GM19372 (cell line): ENCODE results near the gene ULK4.
"Not testable (repeated sequence)": the region's sequence is repeated elsewhere in the genome, so short reads cannot be mapped to it uniquely, and the experiment has no call there.

Experiments used
- ATAC-seq: cut with Tn5 transposase; IDR thresholded peaks from one replicate; pipeline ENCODE4 v1.9.1; 2021; ENCODE audit warnings: mild to moderate bottlenecking, low read depth, moderate library complexity; ENCODE audit not compliant: unreplicated experiment

ULK4 gene

DNA sequence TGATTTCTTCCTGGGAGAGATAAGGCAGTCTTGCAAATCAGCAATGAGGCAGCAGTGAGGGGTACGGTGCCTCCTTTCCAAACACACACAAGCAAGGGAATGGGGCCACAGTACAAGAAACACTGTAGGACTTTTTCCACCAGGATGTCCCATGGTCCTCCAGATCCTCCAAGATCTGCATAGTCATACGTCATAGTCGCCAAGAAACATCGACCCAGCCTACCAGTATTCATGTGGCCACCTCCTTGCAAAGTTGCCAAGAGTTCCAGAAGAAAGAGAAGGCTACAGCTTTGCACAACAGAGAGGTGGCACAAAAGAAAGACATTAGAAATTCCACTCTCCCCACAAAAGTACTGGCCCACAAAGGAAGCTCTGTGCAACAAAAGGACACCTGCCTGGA, 504.7 kb downstream of the ULK4 start:
- no peak for ATAC-seq

DNA sequence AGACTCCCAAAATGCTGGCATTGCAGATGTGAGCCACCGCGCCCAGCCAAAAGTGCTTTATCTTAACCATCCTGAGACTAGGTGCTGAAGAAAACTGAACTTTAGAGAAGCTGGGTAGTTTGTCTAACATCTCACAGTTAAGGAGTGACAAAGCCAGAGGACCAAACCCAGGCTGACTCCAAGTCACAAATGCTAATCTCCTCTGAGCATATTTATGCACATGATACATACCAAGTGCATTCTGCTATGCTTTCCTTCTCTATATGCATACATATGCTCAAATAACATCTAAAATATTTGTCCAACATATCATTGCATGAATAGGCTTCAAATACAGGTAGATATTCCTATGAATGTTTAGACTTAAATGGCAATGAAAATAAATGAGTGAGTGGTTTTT, 505.7 kb downstream of the ULK4 start:
- ATAC-seq = no peak

DNA sequence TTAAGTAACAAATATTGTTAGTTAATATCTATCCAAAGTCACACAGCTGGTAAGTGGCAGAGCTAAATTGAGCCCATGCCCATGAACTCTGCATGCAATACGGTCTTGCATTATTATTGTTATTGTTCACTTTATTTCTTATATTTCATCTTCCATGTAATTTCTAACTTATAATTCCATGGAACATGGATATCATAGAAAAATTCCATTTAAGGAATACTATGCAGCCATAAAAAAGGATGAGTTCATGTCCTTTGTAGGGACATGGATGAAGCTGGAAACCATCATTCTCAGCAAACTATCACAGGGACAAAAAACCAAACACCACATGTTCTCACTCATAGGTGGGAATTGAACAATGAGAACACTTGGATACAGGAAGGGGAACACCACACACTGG, 508.3 kb downstream of the ULK4 start:
- ATAC-seq = not testable (repeated sequence)

DNA sequence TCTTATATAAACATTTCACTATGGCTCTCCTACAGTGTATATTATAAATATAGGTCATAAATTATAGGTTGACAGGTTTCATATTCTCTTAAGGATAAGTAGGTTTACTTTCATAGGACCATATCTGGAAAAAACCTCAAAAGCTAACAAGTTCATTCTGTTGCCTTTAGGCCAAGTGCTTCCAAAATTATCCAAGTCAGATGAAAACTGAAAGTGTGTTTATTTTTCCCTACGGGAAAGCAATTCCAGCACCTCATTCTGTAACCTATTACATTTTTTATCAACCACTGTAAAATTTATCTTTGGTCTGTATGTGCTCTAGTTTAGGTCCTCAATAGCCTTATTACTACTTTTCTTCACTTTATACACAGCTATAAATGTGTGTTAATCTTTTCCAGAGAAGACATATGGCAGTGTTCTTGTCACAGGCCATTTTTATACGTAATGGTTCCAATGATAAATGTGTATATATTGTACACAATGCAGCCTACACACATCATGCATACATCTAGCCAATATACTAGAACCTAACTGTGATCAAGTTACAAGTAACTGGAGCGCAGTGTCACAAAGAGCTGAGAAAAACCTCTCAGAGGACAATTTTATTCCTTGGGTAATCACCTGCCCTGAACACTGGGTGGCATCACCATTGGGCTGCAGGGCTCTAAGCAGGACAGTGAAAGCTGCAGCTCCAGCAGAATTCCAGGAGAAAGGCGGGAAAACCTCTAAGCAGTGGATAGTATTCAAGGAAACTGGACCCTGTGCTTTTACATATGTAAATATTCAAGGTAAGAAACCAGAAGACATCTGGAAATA, 511.3 kb downstream of the ULK4 start:
- no peak for ATAC-seq

DNA sequence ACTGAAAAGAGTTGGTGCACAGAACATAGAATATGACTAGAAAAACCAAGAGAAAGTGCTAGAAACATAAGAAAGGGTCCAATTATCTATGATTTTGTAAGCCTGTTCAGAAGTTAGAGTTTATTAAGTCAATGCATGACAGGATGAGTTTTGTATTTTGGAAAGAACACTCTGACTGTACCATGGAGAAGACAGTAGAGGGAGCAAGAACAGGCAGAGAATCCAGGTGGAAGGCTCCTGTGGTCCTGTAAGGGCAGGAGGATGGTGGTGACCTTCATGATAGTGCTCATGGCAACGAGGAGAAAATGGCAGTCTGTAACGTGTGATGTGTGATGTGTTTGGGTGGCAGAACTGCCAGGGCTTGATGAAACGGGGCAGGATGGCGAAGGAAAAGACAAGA, 513.5 kb downstream of the ULK4 start:
- no peak for ATAC-seq

DNA sequence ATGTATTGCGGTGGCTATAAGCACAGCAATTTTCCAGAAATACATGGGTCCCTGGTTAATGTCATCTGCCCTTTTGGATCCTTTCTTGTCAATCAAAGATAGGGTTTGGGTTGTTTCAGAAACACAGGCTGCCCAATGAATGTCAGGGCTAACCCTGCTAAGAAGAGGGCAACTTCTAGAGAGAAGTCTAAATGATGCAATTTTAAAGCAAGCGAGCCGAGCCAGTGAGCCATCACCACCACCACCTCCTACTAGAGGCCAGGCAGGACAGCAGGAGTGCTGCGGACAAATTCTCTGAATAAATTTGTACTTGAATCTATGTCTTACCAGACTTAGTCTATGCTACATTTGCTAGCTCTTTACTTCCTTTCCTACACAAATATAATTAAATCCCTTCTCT, 514.2 kb downstream of the ULK4 start:
- ATAC-seq = no peak

DNA sequence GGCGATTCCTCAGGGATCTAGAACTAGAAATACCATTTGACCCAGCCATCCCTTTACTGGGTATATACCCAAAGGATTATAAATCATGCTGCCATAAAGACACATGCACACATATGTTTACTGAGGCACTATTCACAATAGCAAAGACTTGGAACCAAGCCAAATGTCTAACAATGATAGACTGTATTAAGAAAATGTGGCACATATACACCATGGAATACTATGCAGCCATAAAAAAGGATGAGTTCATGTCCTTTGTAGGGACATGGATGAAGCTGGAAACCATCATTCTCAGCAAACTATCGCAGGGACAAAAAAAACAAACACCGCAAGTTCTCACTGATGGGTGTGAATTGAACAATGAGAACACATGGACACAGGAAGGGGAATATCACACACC, 515.6 kb downstream of the ULK4 start:
- ATAC-seq = not testable (repeated sequence)

DNA sequence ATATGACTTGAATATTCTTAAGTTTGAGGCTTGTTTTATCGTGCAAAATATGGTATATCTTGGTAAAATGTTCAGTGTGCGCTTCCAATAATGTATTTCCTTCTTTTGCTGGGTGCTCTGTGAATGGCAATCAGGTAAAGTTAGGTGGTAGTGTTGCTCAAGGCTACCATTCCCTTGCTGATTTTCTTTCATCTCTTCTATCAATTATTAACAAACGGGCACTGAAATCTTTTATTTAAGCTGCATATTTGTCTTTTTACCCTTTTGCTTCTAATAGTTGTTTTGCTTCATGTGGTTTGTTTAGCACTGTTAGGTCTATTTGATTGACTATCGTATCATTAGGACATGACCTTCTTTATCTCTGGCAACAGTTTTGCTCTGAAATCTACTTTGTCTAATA, 520.3 kb downstream of the ULK4 start:
- no peak for ATAC-seq

DNA sequence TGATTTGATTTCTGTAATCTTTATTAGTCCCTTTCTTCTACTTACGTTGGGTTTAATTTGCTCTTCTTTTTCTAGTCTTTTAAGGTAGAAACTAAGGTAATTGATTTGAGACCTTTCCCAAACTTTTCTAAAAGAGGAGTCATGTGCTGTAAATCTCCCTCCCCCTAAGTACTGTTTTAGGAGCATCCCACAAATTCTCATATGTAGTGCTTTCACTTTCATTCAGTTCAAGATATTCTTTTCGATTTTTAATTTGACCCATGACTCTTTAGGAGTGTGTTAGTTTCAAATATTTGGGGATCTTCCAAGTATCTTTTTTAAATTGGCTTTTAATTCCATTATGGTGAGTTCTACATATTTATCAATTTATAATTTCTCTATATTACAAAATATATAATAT, 520.8 kb downstream of the ULK4 start:
- no peak for ATAC-seq

DNA sequence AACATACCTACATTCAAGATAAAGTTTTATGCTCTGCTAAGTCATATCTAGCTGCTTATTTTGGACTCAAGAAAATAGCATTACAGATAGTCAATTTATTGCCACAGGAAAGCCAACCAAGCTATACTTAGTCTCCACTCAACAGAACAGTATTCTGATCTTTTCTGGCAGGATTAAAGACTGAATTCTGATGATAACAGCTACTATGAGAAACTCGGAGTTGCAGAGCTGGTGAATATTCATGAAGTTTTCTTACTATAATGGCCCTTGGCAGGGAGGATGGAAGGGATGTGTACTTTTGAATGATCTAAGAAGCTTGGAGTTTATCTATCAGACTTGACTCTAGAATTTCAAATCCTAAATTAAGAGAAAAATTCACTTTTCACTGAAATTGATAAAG, 524.9 kb downstream of the ULK4 start:
- no peak for ATAC-seq

DNA sequence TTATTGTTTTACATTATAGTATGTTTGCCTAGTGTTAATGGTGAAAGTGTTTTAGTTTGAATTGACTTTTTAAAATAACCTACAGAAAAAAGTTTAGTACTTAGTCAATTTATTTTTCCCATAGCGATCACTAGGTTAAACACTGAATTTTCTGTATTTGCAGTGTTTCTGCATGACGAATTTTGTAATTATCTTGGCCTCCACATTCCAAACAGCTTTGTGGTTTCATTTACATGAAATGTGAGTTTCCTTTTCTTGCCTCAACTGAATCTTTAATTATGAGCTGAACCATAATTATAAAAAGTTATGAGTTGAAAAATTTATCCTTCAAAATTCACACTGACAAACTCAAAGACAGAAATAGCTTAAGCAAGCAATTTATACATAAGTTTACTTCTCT, 527.1 kb downstream of the ULK4 start:
- no peak for ATAC-seq

DNA sequence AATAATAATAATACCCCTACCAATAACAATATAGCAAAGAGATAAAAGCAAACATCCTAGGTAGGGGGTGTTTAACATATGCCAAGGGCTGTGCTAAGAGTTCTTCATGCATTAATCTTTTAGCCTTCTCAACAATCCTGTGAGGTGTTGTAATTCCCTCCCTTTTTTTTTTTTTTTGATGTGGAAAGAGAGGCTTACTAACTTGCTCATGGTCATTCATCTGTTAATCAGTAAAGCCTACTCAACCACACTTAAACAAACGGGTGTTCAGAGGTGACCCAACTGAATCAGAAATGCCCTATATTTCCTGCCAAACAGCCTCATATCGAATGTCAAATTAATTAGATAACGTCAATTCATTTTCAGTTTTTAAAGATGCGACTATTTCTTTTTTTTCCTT, 530.5 kb downstream of the ULK4 start:
- no peak for ATAC-seq

DNA sequence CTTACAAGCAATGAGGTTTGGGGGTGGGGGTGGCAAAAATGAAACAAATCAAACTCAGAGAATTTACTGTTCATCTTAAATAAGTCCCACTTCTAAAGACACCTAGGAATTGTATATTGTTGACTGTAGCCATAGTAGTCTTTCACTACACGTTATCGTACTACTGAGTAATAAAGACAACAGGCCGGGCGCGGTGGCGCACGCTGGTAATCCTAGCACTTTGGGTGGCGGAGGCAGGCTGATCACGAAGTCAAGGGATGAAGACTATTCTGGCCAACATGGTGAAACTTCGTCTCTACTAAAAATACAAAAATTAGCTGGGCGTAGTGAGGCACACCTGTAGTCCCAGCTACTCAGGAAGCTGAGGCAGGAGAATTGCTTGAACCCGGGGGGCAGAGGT, 531.0 kb downstream of the ULK4 start:
- ATAC-seq = no peak

DNA sequence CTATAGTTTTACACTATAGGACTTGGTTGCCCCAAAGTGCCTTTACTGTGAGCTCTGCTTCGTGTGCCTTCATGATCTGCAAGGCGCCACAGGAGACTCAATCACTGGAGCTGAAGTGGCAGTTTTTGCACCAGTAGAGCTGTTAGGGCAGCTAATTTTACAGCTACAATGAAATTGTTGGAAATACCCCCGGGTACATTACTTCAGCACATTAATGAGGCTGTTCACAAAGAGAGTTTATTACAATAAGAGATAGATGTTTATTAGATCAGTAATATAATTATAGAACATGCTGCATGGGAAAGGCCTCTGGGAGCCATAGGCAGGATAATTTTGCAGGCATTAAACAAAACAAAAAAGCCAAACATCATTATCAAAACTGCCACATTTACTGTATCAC, 531.5 kb downstream of the ULK4 start:
- ATAC-seq = no peak

DNA sequence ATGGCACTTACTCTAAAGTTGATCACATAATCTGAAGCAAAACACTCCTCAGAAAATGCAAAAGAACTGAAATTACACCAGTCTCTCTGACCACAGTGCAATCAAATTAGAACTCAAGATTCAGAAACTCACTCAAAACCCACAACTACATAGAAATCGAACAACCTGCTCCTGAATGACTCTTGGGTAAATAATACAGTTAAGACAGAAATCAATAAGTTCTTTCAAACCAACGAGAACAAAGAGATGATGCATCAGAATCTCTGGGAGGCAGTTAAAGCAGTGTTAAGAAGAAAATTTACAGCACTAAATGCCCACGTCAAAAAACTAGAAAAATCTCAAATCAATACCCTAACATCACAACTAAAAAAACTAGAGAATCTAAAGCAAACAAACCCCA, 535.4 kb downstream of the ULK4 start:
- ATAC-seq = no peak

DNA sequence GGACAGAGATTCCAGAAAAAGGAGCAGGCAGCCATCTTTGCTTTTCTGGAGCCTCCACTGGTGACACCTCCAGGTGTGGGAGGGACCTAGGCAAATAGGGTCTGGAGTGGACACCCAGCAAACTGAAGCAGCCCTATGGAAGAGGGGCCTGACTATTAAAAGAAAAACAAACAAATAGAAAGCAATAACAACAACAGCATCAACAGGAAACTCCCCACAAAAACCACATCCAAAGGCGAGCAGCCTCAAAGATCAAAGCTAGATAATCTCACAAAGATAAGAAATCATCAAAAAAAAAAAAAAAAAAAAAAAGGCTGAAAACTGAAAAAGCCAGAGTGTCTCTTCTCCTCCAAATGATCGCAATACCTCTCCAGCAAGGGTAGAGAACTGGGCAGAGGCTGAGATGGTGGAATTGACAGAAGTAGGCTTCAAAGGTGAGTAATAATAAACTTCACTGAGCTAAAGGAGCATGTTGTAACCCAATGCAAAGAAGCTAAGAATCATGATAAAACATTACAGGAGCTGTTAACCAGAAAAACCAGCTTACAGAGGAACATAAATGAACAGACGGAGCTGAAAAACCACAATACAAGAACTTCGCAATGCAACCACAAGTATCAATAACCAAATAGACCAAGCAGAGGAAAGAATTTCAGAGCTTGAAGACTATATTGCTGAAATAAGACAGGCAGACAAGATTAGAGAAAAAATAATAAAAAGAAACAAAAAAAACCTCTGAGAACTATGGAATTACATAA, 537.2 kb downstream of the ULK4 start:
- ATAC-seq = no peak

DNA sequence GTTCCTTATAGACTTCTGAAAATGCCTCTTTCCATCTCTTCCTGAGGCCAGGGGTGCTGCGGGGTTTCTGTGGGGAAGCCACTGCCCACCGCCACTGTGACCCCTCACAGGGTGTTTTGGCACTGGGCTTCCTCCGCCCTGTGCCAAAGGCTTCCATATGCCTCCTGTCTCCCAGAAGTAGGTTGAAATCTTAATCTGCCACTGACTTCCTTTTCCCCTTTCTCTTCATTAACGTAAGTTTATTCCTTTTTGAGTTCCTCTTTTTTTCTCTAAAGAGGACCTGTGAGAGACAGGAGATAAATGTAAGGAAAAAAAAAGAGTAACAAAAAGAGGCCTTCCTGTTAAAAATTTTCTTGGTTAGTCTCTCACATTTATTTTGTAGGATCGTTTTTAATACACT, 542.1 kb downstream of the ULK4 start:
- ATAC-seq = no peak

DNA sequence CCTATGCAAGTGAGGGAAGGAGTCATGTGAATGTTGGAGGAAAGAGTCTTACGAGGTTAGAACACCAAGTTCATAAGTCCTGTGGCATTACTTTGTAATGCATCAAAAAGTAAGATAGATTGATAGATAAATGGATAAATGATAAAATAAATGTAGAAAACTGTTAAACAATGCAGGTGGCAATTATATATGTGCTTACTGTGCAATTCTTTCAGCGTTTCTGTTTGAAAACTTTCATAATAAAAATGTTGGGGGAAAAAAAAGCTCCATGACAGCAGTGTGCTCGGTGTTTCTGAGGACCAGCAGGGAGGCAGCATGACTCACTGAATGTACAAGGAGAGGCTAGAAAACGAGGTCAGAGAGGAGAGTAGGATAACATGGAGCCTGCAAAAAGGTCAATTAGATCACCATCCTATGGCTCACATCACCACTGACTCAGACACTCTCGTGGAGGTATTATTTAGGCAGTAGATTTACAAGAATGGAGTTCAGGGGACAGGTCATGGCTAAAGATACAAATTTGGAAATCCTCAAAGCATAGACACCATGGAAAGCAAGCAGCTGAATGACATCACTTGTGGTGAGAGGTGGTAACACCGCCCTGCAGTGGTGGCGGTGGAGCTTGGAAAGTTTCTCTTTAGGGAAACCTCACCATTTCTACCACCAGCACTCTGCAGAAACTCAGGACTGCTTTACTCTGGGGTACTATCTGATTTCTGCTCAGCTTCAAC, 542.8 kb downstream of the ULK4 start:
- ATAC-seq = no peak

DNA sequence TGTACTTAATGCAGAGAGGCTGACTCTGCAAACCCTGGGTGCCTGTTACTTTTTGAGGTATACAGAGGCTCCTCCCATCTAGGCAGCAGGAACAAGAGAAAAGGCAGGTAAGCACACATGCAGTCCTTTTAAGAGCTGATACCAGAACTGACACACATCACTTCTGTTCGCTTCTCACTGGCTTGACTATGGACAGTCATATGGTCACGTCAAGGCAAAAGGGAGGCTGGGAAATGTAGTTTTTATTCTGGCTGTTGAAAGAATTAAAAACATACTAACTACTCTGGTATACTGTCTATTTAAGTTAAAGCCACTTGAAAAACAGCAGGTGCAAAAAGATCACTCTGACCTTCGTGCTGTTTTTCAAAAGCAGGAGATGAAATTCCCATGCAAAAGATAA, 544.3 kb downstream of the ULK4 start:
- no peak for ATAC-seq

DNA sequence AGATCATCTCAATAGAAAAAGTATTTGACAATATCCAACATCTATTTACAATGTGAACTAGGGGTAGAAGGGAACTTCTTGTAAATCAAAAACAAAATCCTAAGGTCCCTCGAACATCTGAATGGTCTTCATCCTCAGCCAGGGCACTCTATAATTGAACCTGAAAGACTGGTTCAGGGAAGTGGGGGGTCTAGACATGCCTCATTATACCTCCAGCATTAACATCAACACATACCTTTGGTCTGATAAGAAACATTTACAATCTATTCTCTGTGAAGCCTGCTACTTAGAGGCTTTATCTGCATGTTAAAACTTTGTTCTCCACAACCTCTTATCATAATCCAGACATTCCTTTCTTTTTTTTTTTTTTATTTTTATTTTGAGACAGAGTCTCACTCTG, 550.8 kb downstream of the ULK4 start:
- ATAC-seq = no peak

DNA sequence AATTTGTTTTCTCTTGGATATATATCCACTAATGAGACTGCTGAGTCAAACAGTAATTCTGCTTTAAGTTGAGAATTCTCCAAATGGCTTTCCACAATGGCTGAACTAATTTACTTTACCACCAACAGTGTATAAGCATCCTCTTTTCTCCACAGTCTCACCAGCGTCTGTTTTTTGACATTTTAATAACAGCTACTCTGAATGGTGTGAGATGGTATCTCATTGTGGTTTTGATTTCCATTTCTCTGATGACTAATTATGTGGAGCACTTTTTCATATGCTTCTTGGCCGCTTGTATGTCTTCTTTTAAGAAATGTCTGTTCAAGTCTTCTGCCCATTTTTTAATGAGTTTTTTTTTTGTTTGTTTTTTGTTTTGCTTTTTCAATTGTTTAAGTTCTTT, 556.4 kb downstream of the ULK4 start:
- no peak for ATAC-seq
